OCI-LY3 (cell line): ENCODE results near the gene SVBP.

Experiments
- H2AFZ ChIP-seq: fragments of 200-600, 300-600 bp; shearing (Covaris generic); 2 replicates; pipeline ENCODE4 v1.6.0; 2014; ENCODE audit warnings: antibody characterized with exemption, low read depth, low read length
- H3K27ac ChIP-seq: fragments of 200-600, 300-600 bp; sonication (generic); 2 replicates; pipeline ENCODE4 v1.5.1; 2014; ENCODE audit warnings: mild to moderate bottlenecking, low read length, moderate library complexity, mixed read lengths
- H3K27me3 ChIP-seq: fragments of 200-600, 300-600 bp; sonication (generic); 2 replicates; pipeline ENCODE4 v1.6.1; 2014; ENCODE audit warnings: low read depth, low read length, mixed read lengths
- H3K36me3 ChIP-seq: fragments of 200-600, 300-600 bp; sonication (generic); replicated peaks from 2 replicates; pipeline ENCODE3; 2014; ENCODE audit warnings: low read depth, low read length, mixed read lengths
- H3K4me1 ChIP-seq: fragments of 300-600, 200-600 bp; sonication (generic); 2 replicates; pipeline ENCODE4 v1.6.1; 2014; ENCODE audit warnings: low read length, mixed read lengths
- H3K4me2 ChIP-seq: fragments of 200-600, 300-600 bp; sonication (generic); 2 replicates; pipeline ENCODE4 v1.6.1; 2014; ENCODE audit warnings: low read length, mixed read lengths
- H3K4me3 ChIP-seq: fragments of 300-600, 200-600 bp; sonication (generic); 2 replicates; pipeline ENCODE4 v1.5.1; 2014; ENCODE audit warnings: antibody characterized with exemption, mild to moderate bottlenecking, low read length, moderate library complexity
- H3K79me2 ChIP-seq: fragments of 300-600, 200-600 bp; shearing (Covaris generic); 2 replicates; pipeline ENCODE4 v1.6.1; 2014; ENCODE audit warnings: mild to moderate bottlenecking, low read length, mixed read lengths
- H3K9ac ChIP-seq: fragments of 300-600, 200-600 bp; shearing (Covaris generic); 2 replicates; pipeline ENCODE4 v1.6.0; 2014; ENCODE audit warnings: mild to moderate bottlenecking, low read length, moderate library complexity
- H3K9me3 ChIP-seq: fragments of 200-600, 300-600 bp; shearing (Covaris generic); 2 replicates; pipeline ENCODE4 v1.6.1; 2014; ENCODE audit warnings: low read length, mixed read lengths; ENCODE audit not compliant: insufficient read depth
- H4K20me1 ChIP-seq: fragments of 200-600, 300-600 bp; sonication (generic); 2 replicates; pipeline ENCODE4 v1.6.1; 2016; ENCODE audit warnings: low read length, mixed read lengths; ENCODE audit not compliant: insufficient read depth
- EZH2phosphoT487 ChIP-seq: fragments of 200-600 bp; shearing (Covaris generic); IDR thresholded peaks from 2 replicates; pipeline ENCODE4 v1.6.1; 2018; ENCODE audit warnings: antibody characterized with exemption, mixed run types, low read depth
- TF ChIP-seq, protein P1 (sequence below): fragments of 200-600, 300-600 bp; sonication (generic); IDR thresholded peaks from 2 replicates; pipeline ENCODE4 v1.5.1; 2014; ENCODE audit warnings: antibody characterized with exemption, low read length, low read depth

SVBP gene

DNA sequence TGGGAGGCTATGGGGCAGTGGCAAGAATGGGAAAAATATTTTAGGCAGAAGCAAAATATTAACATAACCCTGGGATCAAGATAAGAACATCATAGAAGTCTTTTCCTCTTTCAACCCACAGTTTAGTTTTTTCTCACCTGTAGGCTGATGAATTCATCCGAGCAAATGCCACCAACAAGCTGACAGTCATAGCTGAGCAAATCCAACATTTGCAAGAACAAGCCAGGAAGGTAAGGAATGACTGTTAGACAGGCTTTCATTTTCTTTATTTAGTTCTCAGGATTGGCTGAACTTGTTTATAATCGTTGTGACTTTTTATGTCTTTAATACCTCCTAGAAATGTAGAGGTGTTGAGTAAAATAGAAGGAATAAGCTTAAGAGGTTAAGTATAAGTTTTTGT is 43.8 kb downstream of the SVBP start:
- H3K4me1 ChIP-seq, result no peaks in the 10 kb centered on the region
- H2AFZ ChIP-seq, result no peak overlapping the region
- H4K20me1 ChIP-seq, result no peaks in the 10 kb centered on the region
- no peak overlapping the region for H3K4me2 ChIP-seq
- no peaks in the 10 kb centered on the region for H3K27me3 ChIP-seq
- H3K4me3 ChIP-seq, result no peak overlapping the region
- H3K36me3 ChIP-seq, result peaks cover 16% of the 10 kb centered on the region
- no peak overlapping the region for H3K9ac ChIP-seq
- no peaks in the 10 kb centered on the region for H3K9me3 ChIP-seq
- no peak for TF ChIP-seq EZH2phosphoT487
- TF ChIP-seq, protein P1, sequence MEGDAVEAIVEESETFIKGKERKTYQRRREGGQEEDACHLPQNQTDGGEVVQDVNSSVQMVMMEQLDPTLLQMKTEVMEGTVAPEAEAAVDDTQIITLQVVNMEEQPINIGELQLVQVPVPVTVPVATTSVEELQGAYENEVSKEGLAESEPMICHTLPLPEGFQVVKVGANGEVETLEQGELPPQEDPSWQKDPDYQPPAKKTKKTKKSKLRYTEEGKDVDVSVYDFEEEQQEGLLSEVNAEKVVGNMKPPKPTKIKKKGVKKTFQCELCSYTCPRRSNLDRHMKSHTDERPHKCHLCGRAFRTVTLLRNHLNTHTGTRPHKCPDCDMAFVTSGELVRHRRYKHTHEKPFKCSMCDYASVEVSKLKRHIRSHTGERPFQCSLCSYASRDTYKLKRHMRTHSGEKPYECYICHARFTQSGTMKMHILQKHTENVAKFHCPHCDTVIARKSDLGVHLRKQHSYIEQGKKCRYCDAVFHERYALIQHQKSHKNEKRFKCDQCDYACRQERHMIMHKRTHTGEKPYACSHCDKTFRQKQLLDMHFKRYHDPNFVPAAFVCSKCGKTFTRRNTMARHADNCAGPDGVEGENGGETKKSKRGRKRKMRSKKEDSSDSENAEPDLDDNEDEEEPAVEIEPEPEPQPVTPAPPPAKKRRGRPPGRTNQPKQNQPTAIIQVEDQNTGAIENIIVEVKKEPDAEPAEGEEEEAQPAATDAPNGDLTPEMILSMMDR, result no peak
- H3K27ac ChIP-seq, result no peak overlapping the region
- H3K79me2 ChIP-seq, result peaks cover 7% of the 10 kb centered on the region

GRCh38 chr1:42769811-42770210 is 47.4 kb downstream of the SVBP start:
- H2AFZ ChIP-seq, result no peak overlapping the region
- H3K9ac ChIP-seq, result no peak overlapping the region
- H3K27ac ChIP-seq, result no peak overlapping the region
- peaks cover 9% of the 10 kb centered on the region for H4K20me1 ChIP-seq
- no peak overlapping the region for H3K4me3 ChIP-seq
- H3K79me2 ChIP-seq, result peaks cover 39% of the 10 kb centered on the region
- no peaks in the 10 kb centered on the region for H3K36me3 ChIP-seq
- H3K4me2 ChIP-seq, result no peak overlapping the region
- H3K4me1 ChIP-seq, result peaks cover 13% of the 10 kb centered on the region
- H3K9me3 ChIP-seq, result no peaks in the 10 kb centered on the region
- H3K27me3 ChIP-seq, result no peaks in the 10 kb centered on the region
- TF ChIP-seq, protein P1, result no peak
- no peak for TF ChIP-seq EZH2phosphoT487

GRCh38 chr1:42768172-42768571 is 49.0 kb downstream of the SVBP start:
- H3K27me3 ChIP-seq, result no peaks in the 10 kb centered on the region
- peaks cover 43% of the 10 kb centered on the region for H3K79me2 ChIP-seq
- no peak overlapping the region for H2AFZ ChIP-seq
- H3K4me1 ChIP-seq, result peaks cover 13% of the 10 kb centered on the region
- H3K9ac ChIP-seq, result peak overlapping the region; percentile 78
- H3K9me3 ChIP-seq, result no peaks in the 10 kb centered on the region
- H3K4me3 ChIP-seq, result peak overlapping the region; percentile 97
- H3K36me3 ChIP-seq, result no peaks in the 10 kb centered on the region
- H3K4me2 ChIP-seq, result peak overlapping the region; percentile 88
- no peak overlapping the region for H3K27ac ChIP-seq
- no peak for TF ChIP-seq EZH2phosphoT487
- TF ChIP-seq, protein P1, result no peak
- peaks cover 9% of the 10 kb centered on the region for H4K20me1 ChIP-seq

DNA sequence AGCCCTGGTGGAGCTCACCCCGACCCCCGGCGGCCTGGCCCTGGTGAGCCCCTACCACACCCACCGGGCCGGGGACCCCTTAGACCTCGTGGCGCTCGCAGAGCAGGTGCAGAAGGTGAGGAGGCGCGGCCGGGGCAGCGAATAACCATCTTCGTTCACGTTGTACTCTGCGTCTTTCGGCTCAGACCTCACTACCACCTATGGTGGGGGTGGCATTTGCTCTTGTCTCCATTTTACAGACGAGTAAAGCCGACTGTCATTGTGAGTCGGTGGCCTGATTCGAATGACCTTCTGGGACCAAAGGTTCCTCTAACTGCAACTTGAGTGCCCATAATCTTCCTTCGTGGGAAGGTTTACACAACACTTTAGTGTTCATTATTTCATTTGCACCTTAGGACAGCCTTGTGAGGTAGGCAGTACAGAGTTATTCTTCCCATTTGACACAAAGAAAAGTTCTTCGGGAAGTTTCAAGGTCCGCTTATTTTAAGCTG is 49.6 kb downstream of the SVBP start:
- Histone ChIP-seq H2AFZ (peak overlapping the region; percentile 68), H4K20me1 (peaks cover 9% of the 10 kb centered on the region), H3K4me3 (peak overlapping the region; percentile 97), H3K27me3 (no peaks in the 10 kb centered on the region), H3K27ac (0 out of 2 replicates have a peak overlapping the region, but pooled peaks have one; percentile 34), H3K4me2 (peak overlapping the region; percentile 88), H3K9ac (peak overlapping the region; percentile 78), H3K79me2 (peaks cover 43% of the 10 kb centered on the region), H3K36me3 (no peaks in the 10 kb centered on the region), H3K4me1 (peaks cover 13% of the 10 kb centered on the region), H3K9me3 (no peaks in the 10 kb centered on the region)
- TF ChIP-seq, protein P1, result no peak
- TF ChIP-seq EZH2phosphoT487, result no peak
